Stomach (tissue), 9 donors: ENCODE data around the gene POU2AF3. TPM values are rescaled to one million over a fixed set of nuclear protein-coding genes. Genes with fewer than 3 reads are reported as not detected.

Experiments used
- DNase-seq, 2 donors: peaks; one replicate each; pipeline versions ENCODE4 v3.0.0 to v3.0.0-alpha.2; 2013 to 2019
- H3K27ac ChIP-seq, 5 donors: fragments of 200-600 bp in 4 of 5; sonication (generic) in 4 of 5; one replicate each; pipeline ENCODE4 v1.5.1; 2013 to 2019; ENCODE audit warnings: mild to moderate bottlenecking in 1 of 5, moderate library complexity in 1 of 5
- H3K27me3 ChIP-seq, 3 donors: fragments of 200-600 bp; sonication (generic); one replicate each; pipeline ENCODE4 v1.5.1; 2017 to 2019; ENCODE audit warnings: mixed run types in 1 of 3
- H3K36me3 ChIP-seq, 4 donors: fragments of 200-600 bp; sonication (generic); 1 replicate in 3 of 4; 2 replicates in 1 of 4; pipeline ENCODE4 v1.5.1; 2016 to 2019
- H3K4me1 ChIP-seq, 4 donors: fragments of 200-600 bp; sonication (generic); one replicate each; pipeline ENCODE4 v1.5.1; 2016 to 2019
- H3K4me3 ChIP-seq, 4 donors: fragments of 200-600 bp; sonication (generic) in 3 of 4; one replicate each; pipeline ENCODE4 v1.5.1; 2016 to 2019; ENCODE audit warnings: mild to moderate bottlenecking in 1 of 4
- H3K9me3 ChIP-seq, 4 donors: fragments of 200-600 bp; sonication (generic); one replicate each; pipeline ENCODE4 v1.5.1; 2016 to 2019
- EP300 ChIP-seq: sonication (generic); formaldehyde crosslinking; IDR thresholded peaks from one replicate; pipeline ENCODE4 v1.6.1; 2017; ENCODE audit warnings: antibody characterized with exemption
- POLR2A ChIP-seq, 4 donors: fragments of 450-650 bp; IDR thresholded peaks; one replicate each; pipeline ENCODE4 v1.6.1; 2016; ENCODE audit warnings: antibody characterized with exemption in 4 of 4, control low read depth in 2 of 4, mild to moderate bottlenecking in 1 of 4, moderate library complexity in 1 of 4
- POLR2AphosphoS5 ChIP-seq, 3 donors: sonication (generic); formaldehyde crosslinking; IDR thresholded peaks; one replicate each; pipeline ENCODE4 v1.6.1; 2016; ENCODE audit warnings: antibody characterized with exemption in 3 of 3
- WGBS, 5 donors: extraction: QIAGEN DNeasy Blood & Tissue Kit in 3 of 5; methylation state at CpG; one replicate each; pipeline versions ENCODE4 v1.1.5 to v1.1.7; 2013 to 2018; 5-methylcytosine and 5-hydroxymethylcytosine counted together
- intact Hi-C: fragments of 100-400 bp; cut with DNase I; formaldehyde crosslinking; loops from one replicate; pipeline ENCODE4 v1.15.1; 2023; ENCODE audit warnings: low total_unique reads
- polyA plus RNA-seq, 3 donors: library from polyadenylated mRNA; stranded (reverse); fragments of 200-250 nt; gene quantifications; one replicate each; pipeline ENCODE4 v1.2.3, GENCODE V29; 2013
- total RNA-seq, 5 donors: library from RNA; depleted of rRNA; stranded (reverse); fragments of >200 nt; gene quantifications; one replicate each; pipeline versions ENCODE4 v1.1.0 to v1.2.3, GENCODE V29; 2014 to 2016
- TF ChIP-seq, protein P1 (sequence below), 7 experiments: fragments of 450-650 bp in 4 of 7; fragments of 200-600 bp in 3 of 7; sonication (generic) in 3 of 7; IDR thresholded peaks; one replicate each; pipeline ENCODE4 v1.5.1; 2016 to 2019; ENCODE audit warnings: antibody characterized with exemption in 7 of 7, control low read depth in 2 of 7, mild to moderate bottlenecking in 1 of 7
- donor health status: healthy with polysubstance abuse.
- donor health status: Bipolar disorder and iron deficiency.
- donor health status: healthy.

Gene POU2AF3
- total and polyA plus RNA-seq, 8 donors: 0.58 to 10.1 (median 3.2) TPM

DNA sequence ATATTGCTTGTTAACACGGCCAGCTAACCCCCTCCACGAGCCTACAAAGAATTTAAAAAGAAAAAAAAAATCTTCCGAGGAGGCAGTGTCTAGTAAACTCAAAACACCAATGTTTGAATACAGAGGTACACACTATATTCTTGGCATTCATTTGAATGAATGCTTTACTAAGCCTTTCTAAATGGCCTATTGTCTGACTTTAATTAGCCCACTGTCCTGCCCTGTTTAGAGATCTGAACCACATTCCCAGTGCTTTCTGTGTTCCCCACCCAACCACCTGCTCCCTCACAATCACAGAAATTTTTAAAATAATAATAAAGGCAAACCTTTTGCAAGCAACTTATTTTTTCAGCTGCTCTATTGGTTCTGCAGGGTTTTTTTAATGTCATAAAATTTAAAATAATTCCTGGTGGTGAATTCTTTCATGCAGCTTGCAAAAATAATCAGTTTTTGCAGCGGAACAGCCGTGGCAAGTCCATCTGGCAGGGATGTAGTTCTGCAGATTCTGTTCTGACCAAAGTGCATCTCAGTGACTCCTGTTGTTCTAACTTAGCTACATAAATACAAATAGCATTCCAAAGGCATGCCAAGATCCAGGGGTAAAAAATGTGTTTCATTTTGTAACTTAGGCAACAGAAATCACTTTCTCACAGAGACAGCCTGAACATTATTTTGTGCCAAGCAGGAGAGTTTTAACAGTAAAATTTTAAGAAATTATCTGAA, 29.0 kb upstream of the POU2AF3 start:
- Histone ChIP-seq H3K4me3 (no peak overlapping the region), H3K9me3 (no peaks in the 10 kb centered on the region), H3K27ac (no peak overlapping the region), H3K4me1 (no peaks in the 10 kb centered on the region), H3K27me3 (no peaks in the 10 kb centered on the region), H3K36me3 (no peaks in the 10 kb centered on the region)
- 59 to 67% (median 65%) methylated on average over 5 of the region's 5 CpGs for WGBS, 5 donors
- no peak for TF ChIP-seq POLR2AphosphoS5 (IDR thresholded peaks at IDR 0.05)
- no peak for TF ChIP-seq POLR2A (IDR thresholded peaks at IDR 0.05)
- TF ChIP-seq EP300: no peak
- TF ChIP-seq, protein P1, sequence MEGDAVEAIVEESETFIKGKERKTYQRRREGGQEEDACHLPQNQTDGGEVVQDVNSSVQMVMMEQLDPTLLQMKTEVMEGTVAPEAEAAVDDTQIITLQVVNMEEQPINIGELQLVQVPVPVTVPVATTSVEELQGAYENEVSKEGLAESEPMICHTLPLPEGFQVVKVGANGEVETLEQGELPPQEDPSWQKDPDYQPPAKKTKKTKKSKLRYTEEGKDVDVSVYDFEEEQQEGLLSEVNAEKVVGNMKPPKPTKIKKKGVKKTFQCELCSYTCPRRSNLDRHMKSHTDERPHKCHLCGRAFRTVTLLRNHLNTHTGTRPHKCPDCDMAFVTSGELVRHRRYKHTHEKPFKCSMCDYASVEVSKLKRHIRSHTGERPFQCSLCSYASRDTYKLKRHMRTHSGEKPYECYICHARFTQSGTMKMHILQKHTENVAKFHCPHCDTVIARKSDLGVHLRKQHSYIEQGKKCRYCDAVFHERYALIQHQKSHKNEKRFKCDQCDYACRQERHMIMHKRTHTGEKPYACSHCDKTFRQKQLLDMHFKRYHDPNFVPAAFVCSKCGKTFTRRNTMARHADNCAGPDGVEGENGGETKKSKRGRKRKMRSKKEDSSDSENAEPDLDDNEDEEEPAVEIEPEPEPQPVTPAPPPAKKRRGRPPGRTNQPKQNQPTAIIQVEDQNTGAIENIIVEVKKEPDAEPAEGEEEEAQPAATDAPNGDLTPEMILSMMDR (IDR thresholded peaks at IDR 0.05): no peak
- DNase-seq: peak in 1 of 2 donors; percentile 46
- intact Hi-C loops: no loop called here

GRCh38 chr11:111272420-111272819, 25.9 kb upstream of the POU2AF3 start:
- no peak overlapping the region for H3K27ac ChIP-seq
- H3K4me3 ChIP-seq: no peak overlapping the region
- WGBS, 5 donors: 80 to 90% (median 89%) methylated on average over 3 of the region's 3 CpGs
- no peaks in the 10 kb centered on the region for H3K36me3 ChIP-seq
- DNase-seq: no peak
- intact Hi-C loops: no loop called here
- no peaks in the 10 kb centered on the region for H3K27me3 ChIP-seq
- H3K9me3 ChIP-seq: no peaks in the 10 kb centered on the region
- TF ChIP-seq, protein P1 (IDR thresholded peaks at IDR 0.05): no peak
- TF ChIP-seq POLR2AphosphoS5 (IDR thresholded peaks at IDR 0.05) (no peak), EP300 (no peak), POLR2A (IDR thresholded peaks at IDR 0.05) (no peak)
- H3K4me1 ChIP-seq: no peaks in the 10 kb centered on the region

- TF ChIP-seq EP300: no peak
- TF ChIP-seq, protein P1 (IDR thresholded peaks at IDR 0.05): no peak
- no peak for TF ChIP-seq POLR2A (IDR thresholded peaks at IDR 0.05)
- intact Hi-C loops: loop anchor here (5.0 kb wide), 1 partner anchor 165 kb away; no protein-coding TSS in a partner anchor
- DNase-seq: peak in 1 of 2 donors; percentile 22
- peaks cover 0 to 32% (median 8%) of the 10 kb centered on the region in 4 donors for H3K4me1 ChIP-seq
- no peaks in the 10 kb centered on the region for H3K27me3 ChIP-seq
- no peaks in the 10 kb centered on the region for H3K9me3 ChIP-seq
- H3K36me3 ChIP-seq: no peaks in the 10 kb centered on the region
- 41 to 58% (median 53%) methylated on average over 3 of the region's 3 CpGs for WGBS, 5 donors
- H3K27ac ChIP-seq: no peak overlapping the region
- H3K4me3 ChIP-seq: no peak overlapping the region
Measured at GRCh38 chr11:111282562-111283075, 15.7 kb upstream of the POU2AF3 start.

DNA sequence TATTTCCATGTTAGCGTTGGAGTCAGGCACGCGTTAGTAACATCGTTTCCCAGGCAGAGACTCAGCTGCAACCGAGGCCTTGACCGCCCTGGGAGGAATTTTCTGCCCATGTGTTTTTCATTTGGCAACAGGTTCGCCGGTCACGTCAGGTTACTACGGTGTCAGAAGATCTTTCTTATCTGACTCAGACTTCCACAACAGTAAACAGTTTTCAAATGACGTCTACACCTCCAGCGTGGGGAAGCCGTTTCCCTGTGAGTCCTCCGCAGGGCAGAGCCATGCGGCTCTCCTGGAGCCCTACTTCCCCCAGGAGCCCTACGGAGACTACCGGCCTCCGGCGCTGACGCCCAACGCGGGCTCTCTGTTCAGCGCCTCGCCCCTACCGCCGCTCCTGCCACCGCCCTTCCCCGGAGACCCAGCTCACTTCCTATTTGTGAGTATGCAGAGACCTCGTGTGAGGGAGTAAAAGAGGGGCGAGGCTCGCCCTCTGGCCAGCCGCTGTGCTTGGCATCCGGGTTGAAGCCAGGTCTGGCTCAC, 14.3 kb upstream of the POU2AF3 start:
- H3K36me3 ChIP-seq: no peaks in the 10 kb centered on the region
- H3K9me3 ChIP-seq: no peaks in the 10 kb centered on the region
- peak; percentile 67 for DNase-seq
- H3K27ac ChIP-seq: peak overlapping the region; percentile 57 to 76 (median 75)
- WGBS, 5 donors: 30 to 67% (median 52%) methylated on average over 30 to 33 of the region's 33 CpGs
- H3K27me3 ChIP-seq: no peaks in the 10 kb centered on the region
- H3K4me3 ChIP-seq: no peak overlapping the region
- no peak for TF ChIP-seq POLR2AphosphoS5 (IDR thresholded peaks at IDR 0.05)
- TF ChIP-seq, protein P1 (IDR thresholded peaks at IDR 0.05): no peak
- TF ChIP-seq POLR2A (IDR thresholded peaks at IDR 0.05): no peak
- intact Hi-C loops: loop anchor here (5.0 kb wide), 1 partner anchor 163 kb away; no protein-coding TSS in a partner anchor
- H3K4me1 ChIP-seq: peaks cover 0 to 32% (median 8%) of the 10 kb centered on the region in 4 donors
